RPMI7951 (cell line): ENCODE measurements around the gene MAGI2. TPM values are rescaled to one million over a fixed set of nuclear protein-coding genes. Genes with fewer than 3 reads are reported as not detected.
A peak's percentile ranks its signal among the peaks of the same experiment; 100 is the strongest.

Source experiments
- DNase-seq: peaks from one replicate; pipeline ENCODE4 v3.0.0-alpha.2; 2012; ENCODE audit warnings: low read depth
- total RNA-seq: library from RNA; depleted of rRNA; stranded (reverse); fragments of >200 nt; shearing (Covaris generic); gene quantifications from 2 replicates; pipeline ENCODE4 v1.2.3, GENCODE V29; 2014

Gene MAGI2
- total RNA-seq, 1 experiment from 2014 or later, result 1.1 TPM

DNA sequence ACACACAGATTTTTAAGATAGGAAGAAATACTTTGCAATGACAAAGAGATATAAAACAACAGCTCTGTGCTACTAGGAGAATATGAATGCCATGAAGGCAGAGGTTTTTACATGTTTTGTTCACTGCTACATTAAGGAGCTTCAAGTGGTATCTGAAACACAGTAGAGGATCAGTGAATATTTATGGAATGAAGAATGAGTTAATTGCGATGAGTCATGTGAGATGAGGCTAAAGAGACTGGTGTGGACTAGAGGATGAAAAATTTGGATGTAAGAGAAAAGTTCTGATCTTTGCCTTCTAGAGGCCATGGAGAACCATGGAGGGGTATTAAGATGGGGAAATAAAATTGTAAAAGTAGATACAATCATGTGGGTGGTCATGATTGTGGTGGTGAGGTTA lies 1220.7 kb downstream of the MAGI2 start:
- peak; percentile 2 for DNase-seq

DNA sequence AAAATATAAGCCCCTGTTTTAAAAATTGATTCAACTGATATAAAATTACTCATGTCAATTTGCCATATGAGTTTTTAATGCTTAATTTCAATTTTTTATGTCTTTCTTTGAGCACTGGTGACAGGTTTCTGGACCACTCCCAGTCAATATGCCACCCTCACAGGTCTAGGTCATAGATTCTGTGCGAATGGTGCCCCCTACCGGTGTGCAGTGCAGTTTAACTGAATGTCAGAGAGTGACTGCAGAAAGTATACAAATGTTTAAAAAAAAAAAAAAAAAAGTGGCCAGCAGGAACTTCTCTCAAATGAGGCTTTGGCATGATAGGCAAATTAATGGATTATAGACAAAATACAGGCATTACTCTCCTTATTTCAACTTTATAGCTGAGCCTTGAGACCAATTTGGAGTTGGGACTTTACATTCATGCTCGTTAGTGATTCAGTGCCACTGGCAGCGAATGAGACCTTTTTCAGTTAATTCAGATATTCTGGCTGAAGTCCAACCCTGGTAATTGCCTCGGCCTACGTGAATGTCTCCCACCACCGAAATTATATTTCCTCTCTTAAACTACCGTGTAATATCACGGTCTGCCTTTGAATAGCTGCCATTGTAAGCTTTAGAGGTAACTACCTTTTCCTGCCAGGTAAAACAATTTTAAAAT lies 1227.3 kb downstream of the MAGI2 start:
- peak; percentile 39 for DNase-seq

DNA sequence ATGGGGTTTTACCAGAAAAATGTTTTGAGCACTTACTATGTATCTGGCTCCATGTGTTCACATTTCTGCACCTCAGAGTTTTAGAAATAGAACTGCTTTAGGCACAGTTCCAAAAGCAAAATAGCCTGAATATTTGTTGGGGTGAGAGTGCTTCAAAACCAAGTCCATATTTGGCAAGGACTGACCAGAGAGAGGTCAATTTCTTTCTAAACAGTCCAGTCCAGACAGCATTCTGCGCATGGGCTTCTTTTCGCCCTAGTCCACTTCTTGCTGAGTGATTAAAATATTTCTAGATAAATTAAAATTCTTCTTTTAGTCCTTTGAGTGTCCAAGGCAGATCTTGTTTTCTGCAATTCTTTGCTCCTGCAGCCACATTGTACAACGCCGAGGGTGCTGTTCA lies 1227.9 kb downstream of the MAGI2 start:
- peak; percentile 3 for DNase-seq

DNA sequence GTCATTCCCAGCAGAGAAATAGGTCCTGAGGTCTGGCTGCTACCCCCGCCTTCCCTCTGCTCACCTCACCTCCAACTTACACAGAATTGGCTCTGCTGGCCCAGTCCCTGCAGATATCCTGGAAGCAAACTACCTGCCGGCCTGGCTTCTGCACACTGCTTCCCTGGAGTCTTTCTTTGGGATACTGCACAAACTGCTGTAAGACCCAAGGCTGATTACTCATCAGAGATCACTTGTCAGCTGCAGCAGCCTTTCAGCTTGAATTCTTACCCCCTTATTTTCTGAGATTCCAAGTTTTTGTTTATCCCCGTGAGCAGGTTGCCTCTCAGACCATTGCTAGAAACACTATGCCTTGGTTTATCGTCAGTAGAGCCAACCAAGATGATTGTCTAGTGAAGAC lies 1228.5 kb downstream of the MAGI2 start:
- DNase-seq, result no peak

DNA sequence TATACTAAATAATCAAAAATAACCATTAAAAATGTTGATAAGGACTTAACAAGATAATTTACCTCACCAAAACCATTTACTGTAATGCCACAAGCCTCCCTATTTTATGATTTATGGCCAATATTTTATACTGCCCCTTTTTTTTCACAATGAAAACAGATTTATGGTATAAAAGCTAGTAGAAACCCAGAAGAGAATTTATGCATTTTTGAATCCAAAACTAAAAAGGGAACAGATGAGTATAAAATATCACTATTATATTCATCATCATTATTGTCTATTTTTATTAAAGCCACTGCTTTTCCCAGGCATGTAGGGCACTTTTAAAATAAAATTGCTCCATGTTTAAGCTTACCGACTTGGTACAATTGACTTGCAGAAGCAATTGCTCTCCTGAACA lies 1229.9 kb downstream of the MAGI2 start:
- no peak for DNase-seq

GRCh38 chr7:78222001-78222751 lies 1231.3 kb downstream of the MAGI2 start:
- no peak for DNase-seq

DNA sequence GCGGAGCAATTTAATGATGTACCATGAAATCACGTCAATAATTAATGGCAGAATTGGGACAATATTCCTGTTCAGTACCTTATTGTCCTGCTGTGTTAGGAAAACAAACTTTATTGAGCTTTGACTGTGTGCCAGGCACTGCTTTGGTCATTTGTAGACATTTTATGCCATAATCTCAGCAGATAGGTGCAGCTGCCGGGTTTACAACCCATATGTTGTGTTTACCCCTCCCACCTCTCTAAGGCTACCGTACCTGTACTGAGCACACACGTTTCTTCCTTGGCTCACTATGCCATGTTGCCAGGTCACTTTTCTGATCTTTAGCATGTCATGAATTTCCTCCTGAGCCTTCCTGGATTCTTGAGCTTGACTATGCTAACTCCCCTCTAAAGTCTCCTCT lies 1232.7 kb downstream of the MAGI2 start:
- no peak for DNase-seq

DNA sequence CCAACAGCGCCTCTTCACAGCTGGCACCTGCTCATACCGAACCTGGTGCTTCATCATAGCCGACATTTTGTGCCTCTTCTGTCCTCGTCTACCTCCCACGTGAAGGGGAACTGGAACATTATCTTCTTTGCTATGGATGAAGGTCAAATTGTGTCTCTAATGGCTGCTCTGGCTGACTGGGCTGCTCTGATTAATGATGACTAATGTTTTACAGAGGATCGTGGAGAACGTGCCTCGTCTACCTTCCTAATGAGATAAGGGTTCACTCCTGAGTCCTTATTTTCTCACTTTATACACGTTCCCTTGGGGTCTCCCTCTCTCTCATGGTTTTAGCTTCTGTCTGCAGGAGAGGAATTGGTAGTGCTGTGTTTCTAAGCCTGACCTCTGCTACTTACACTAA lies 1234.6 kb downstream of the MAGI2 start:
- no peak for DNase-seq

- no peak for DNase-seq
These were observed 1235.4 kb downstream of the MAGI2 start for GRCh38 chr7:78218051-78218450.

DNA sequence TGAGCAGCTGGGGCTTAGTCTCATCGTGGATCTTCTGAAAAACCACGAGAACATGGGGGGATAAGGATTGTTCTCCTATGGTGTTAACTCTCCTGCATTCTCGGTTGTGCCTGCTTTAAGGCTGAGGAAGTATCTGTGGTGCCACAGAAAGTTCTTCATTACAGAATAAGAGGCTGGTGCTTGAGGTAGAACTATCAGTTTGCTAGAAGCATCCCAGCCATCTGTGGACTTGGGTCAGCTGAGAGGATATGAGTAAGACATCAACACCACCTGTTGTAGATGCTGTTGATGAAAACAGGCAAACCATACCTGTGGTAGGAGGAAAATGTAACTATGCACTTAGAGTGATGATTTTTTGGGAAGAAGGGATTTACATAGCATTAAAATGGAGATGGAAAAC lies 1238.3 kb downstream of the MAGI2 start:
- DNase-seq, result no peak

DNA sequence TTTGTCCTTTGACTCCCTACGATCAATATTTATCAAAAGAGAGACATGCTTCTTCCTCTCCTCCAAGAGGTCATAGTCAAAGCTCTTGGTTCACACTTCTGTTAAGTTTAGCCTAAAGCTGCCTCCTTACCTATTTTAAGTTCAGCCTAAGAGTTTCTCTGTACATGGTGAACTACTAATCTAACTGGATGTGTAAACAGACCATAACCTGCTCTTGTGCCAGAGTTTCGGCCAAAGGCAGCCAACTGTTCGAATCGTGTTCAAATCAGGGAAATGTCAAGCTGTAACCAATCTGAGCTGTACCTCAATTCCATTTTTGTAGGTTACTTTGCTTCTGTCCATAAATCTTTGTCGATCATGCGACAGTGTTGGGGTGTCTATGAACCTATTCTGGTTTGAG lies 1240.1 kb downstream of the MAGI2 start:
- no peak for DNase-seq

DNA sequence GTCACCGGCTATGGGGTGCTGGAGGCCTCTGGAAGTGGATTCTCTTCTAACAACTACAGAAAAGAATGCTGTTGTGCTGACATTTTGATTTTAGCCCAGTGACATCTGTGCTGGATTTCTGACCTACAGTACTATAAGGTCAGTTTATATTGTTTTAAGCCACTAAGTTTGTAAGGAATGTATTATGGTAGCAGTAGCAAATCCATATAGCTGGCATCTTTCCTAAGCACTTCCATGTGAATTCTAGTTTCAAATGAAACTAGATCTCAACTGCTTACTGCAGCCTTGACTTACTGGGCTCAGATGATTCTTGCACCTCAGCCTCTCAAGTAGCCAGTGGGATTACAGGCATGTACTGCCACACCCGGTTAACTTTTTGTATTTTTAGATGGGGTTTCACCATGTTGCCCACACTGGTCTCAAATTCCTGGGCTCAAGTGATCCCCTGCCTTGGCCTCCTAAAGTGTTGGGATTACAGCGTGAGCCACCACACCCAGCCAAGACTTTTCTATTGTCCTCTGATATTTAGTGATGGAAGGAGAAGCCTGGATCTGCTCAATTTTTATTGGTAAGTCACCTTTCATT lies 1240.9 kb downstream of the MAGI2 start:
- DNase-seq, result no peak

DNA sequence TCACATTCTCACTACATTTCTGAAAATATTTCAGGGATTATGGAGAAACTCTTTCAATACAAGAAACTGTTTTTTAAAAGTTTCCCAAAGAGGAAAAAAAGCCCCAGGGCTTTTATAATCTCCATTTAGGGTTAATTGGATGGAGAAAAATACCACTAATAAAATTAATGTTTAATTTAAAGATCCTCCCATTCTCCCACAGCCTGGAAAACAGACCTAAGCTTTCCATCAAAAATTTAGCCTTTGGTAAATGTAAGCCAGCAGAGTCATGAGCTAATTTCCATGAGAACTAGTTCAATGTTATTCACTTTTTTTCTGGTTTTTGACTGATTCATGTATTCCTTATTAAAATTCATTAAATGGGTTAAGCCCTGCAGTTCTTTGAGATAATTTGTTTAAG lies 1246.2 kb downstream of the MAGI2 start:
- DNase-seq, result no peak

DNA sequence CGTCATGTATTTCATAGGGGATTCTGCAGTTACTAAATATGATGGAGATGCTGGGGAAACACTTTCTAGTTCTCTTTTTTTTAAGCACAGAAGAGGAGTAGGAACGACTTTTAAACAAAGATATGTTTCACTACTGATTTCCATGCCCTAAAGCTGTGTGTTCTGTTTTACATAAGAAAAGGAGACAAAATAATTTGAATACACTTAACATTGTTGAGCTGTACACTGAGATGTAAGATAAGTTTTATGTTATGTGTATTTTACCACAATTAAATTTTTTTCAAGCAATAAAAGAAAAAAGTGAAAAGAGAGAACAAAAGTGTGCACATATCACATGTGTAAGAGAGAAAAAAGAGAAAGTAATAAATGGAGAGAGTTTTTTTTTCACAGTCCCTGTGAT lies 1246.7 kb downstream of the MAGI2 start:
- DNase-seq, result no peak

DNA sequence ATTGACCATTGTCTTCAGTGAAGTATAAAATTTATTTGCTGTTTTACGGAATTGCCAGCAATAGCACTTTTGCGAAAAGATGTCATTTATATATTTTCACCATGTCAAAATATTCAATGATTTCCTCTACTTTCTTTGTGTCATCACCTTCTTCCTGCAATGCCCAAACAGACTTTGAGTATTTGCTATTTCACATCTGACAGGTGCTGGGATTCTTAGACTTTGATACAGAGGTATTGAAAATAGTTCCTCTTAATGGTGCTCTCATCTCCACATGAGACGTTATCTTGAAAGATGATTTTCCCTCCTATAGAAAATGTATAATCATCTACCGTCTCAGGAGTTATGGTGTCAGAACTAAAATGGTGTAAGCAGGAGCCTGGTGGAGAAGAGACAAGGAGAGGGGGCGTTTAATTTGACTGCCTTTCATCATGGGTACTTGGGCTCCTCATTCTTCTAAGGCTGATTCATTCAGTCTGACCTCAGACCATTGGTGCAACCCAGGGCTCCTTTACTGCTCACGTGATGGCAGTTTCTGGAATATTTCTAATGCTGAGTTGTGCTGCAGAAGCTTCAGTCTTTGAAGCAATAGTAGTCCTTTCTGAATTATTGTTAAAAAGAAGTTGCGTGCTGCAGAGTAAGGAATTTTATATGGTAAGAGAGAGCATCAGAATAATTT lies 1250.3 kb downstream of the MAGI2 start:
- DNase-seq, result no peak

- peak; percentile 12 for DNase-seq
These were observed 1254.7 kb downstream of the MAGI2 start for GRCh38 chr7:78198756-78199155.

- DNase-seq, result peak; percentile 26
These were observed 1256.0 kb downstream of the MAGI2 start for GRCh38 chr7:78197447-78197846.

DNA sequence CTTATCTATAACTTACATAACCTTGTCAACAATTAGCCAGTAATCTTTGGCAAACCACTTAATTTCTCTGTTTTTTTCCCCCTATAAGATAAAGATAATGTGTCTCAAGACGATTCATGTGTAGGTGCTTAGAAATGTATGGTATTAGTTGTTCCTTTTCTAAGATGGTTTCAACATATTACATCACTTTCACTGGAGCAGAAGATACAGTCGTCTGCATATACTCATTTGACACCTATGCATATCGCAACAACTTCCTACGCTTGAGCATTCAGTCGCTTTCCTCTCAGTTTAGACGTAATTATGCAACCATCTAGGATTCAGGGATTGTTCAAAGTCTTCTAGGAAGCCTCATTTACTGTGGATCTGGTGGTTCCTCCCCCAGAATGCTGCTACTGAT lies 1258.2 kb downstream of the MAGI2 start:
- DNase-seq, result no peak

- no peak for DNase-seq
These were observed 1258.9 kb downstream of the MAGI2 start for GRCh38 chr7:78194611-78195010.

GRCh38 chr7:78191475-78192079 lies 1261.9 kb downstream of the MAGI2 start:
- no peak for DNase-seq

DNA sequence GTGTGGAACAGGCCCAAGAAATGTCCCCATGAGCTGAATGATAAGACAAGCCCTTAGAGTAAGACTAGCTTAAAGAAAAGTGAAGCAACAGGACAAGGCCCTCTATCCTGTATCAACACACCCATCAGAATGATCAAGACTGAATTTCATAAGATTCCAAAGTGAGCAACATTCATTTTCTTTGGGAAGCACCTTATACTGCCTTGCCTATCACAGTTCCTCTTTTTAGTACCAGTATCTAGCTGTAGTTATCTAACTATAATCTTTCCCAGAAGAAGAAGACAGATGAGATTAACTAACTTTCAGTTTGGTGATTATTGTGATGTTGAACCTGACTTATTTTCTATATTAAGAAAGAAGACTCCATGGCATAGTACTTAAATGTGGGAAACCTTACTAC lies 1263.7 kb downstream of the MAGI2 start:
- DNase-seq, result no peak

DNA sequence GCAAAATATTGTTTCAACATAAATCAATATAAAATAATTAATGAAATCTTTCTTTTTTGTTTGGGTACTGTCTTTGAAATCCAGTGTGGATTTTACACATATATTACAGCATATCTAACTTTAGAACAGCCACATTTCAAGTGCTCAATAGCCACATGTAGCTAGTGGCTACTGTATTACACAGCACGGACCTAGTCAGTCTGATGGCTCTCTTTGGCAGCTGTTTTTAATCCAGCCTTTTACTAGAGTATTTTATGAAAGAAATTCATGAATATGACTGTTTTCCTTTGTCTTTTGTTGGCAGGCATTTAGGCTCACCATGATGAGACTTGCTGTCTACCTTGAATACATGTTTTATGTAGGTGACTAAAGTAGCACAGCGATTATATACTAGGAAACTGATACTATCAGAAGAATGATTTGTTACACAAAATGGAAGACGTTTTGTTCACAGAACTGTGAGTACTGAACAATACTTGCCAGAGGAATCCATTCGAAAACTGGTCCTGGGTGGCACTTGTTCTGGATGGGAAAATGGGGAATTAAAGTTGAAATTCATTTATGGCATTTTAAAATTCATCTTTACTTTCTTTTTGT lies 1268.2 kb downstream of the MAGI2 start:
- no peak for DNase-seq
